Calu3 (cell line): ENCODE results near the gene IGFBP2. TPM values are rescaled to one million over a fixed set of nuclear protein-coding genes. Genes with fewer than 3 reads are reported as not detected.
A peak's percentile ranks its signal among the peaks of the same experiment; 100 is the strongest.

Experiments used
- BruUV-seq: library from RNA; stranded (reverse); fragments of 400-500 nt; replicated peaks from 2 replicates; lab custom pipeline; 2021; lab: Mats Ljungman, UMichigan
- CTCF ChIA-PET: fragments of 300-600 bp; sonication (Branson Sonifier 250); formaldehyde crosslinking; loops from one replicate; lab custom pipeline; 2022; ENCODE audit warnings: antibody characterized with exemption; lab: Charles Lee
- DNase-seq: peaks from one replicate; pipeline ENCODE4 v3.0.0; 2022
- H3K27ac Mint-ChIP-seq: one replicate; pipeline ENCODE4 v1.8.0; 2022; ENCODE audit warnings: mixed read lengths; ENCODE audit not compliant: unreplicated experiment
- H3K27me3 Mint-ChIP-seq: one replicate; pipeline ENCODE4 v1.8.0; 2022; ENCODE audit warnings: mixed read lengths; ENCODE audit not compliant: unreplicated experiment
- H3K36me3 Mint-ChIP-seq: one replicate; pipeline ENCODE4 v1.8.0; 2022; ENCODE audit warnings: mild to moderate bottlenecking, moderate library complexity, mixed read lengths; ENCODE audit not compliant: insufficient read depth, unreplicated experiment
- H3K4me1 Mint-ChIP-seq: one replicate; pipeline ENCODE4 v1.8.0; 2022; ENCODE audit warnings: mild to moderate bottlenecking, low read depth, mixed read lengths; ENCODE audit not compliant: unreplicated experiment
- H3K4me3 Mint-ChIP-seq: one replicate; pipeline ENCODE4 v1.8.0; 2022; ENCODE audit warnings: mild to moderate bottlenecking, low read depth, moderate library complexity, mixed read lengths; ENCODE audit not compliant: unreplicated experiment
- H3K9me3 Mint-ChIP-seq: one replicate; pipeline ENCODE4 v1.8.0; 2022; ENCODE audit warnings: low read depth, mixed read lengths; ENCODE audit not compliant: unreplicated experiment
- CTCF ChIP-seq: fragments of 200-600 bp; IDR thresholded peaks from one replicate; pipeline ENCODE4 v1.8.0; 2022; ENCODE audit warnings: antibody characterized with exemption; ENCODE audit not compliant: unreplicated experiment
- intact Hi-C: fragments of 100-400 bp; cut with micrococcal nuclease; formaldehyde crosslinking; loops from one replicate; pipeline ENCODE4 v1.10.0; 2022; ENCODE audit not compliant: unreplicated experiment
- total RNA-seq: library from RNA; stranded (reverse); gene quantifications from 2 replicates; pipeline ENCODE4 v1.2.3, GENCODE V29; 2022

The IGFBP2 gene
- total RNA-seq, 1 experiment from 2014 or later, result 175 TPM

- H3K4me3 Mint-ChIP-seq, result no peak overlapping the region
- no peaks in the 10 kb centered on the region for H3K9me3 Mint-ChIP-seq
- no peak overlapping the region for H3K27ac Mint-ChIP-seq
- no peaks in the 10 kb centered on the region for H3K27me3 Mint-ChIP-seq
- peaks cover 9% of the 10 kb centered on the region for H3K36me3 Mint-ChIP-seq
- peak; percentile 35 for DNase-seq
- peaks cover 28% of the 10 kb centered on the region for H3K4me1 Mint-ChIP-seq
- intact Hi-C loops, result no loop called here
- BruUV-seq, result no TSS peak
- TF ChIP-seq CTCF, result peak; percentile 38
- CTCF ChIA-PET, result no interaction called here
Observed at GRCh38 chr2:216687646-216688045, 54.4 kb downstream of the IGFBP2 start.

- H3K27me3 Mint-ChIP-seq, result no peaks in the 10 kb centered on the region
Observed at GRCh38 chr2:216688731-216689340, 55.6 kb downstream of the IGFBP2 start.

GRCh38 chr2:216689397-216689796 lies 56.2 kb downstream of the IGFBP2 start:
- BruUV-seq, result TSS peak; percentile 19
- Mint-ChIP-seq H3K36me3 (peaks cover 14% of the 10 kb centered on the region), H3K27ac (no peak overlapping the region), H3K27me3 (no peaks in the 10 kb centered on the region), H3K4me1 (peaks cover 22% of the 10 kb centered on the region), H3K4me3 (no peak overlapping the region), H3K9me3 (no peaks in the 10 kb centered on the region)
- CTCF ChIA-PET, result interaction anchor here (0.6 kb wide), 1 partner anchor 47 kb away, joined by 3 read pairs; no protein-coding TSS in a partner anchor
- no peak for TF ChIP-seq CTCF
- intact Hi-C loops, result no loop called here
- no peak for DNase-seq

More at GRCh38 chr2:216688731-216689340, 55.6 kb downstream of the IGFBP2 start:
- CTCF ChIA-PET, result interaction anchor here (0.6 kb wide), 1 partner anchor 862 kb away, joined by 4 read pairs; no protein-coding TSS in a partner anchor
- BruUV-seq, result no TSS peak
- no peaks in the 10 kb centered on the region for H3K9me3 Mint-ChIP-seq
- H3K36me3 Mint-ChIP-seq, result peaks cover 14% of the 10 kb centered on the region
- no peak for TF ChIP-seq CTCF
- H3K4me1 Mint-ChIP-seq, result peaks cover 25% of the 10 kb centered on the region
- no peak overlapping the region for H3K4me3 Mint-ChIP-seq
- DNase-seq, result no peak
- no peak overlapping the region for H3K27ac Mint-ChIP-seq
- intact Hi-C loops, result no loop called here

GRCh38 chr2:216690456-216690852 lies 57.2 kb downstream of the IGFBP2 start:
- no peak for TF ChIP-seq CTCF
- DNase-seq, result no peak
- intact Hi-C loops, result loop anchor here (10.0 kb wide), 2 partner anchors 294 to 414 kb away; no protein-coding TSS in a partner anchor
- Mint-ChIP-seq H3K36me3 (peaks cover 14% of the 10 kb centered on the region), H3K4me3 (no peak overlapping the region), H3K4me1 (peaks cover 30% of the 10 kb centered on the region), H3K9me3 (no peaks in the 10 kb centered on the region), H3K27ac (no peak overlapping the region), H3K27me3 (no peaks in the 10 kb centered on the region)
- BruUV-seq, result no TSS peak
- CTCF ChIA-PET, result interaction anchor here (0.6 to 0.7 kb wide), 3 partner anchors 385 to 1009 kb away, joined by 3 to 5 read pairs (median 3); no protein-coding TSS in a partner anchor
